ENCODE results near the gene SORCS2.

Gene SORCS2

DNA sequence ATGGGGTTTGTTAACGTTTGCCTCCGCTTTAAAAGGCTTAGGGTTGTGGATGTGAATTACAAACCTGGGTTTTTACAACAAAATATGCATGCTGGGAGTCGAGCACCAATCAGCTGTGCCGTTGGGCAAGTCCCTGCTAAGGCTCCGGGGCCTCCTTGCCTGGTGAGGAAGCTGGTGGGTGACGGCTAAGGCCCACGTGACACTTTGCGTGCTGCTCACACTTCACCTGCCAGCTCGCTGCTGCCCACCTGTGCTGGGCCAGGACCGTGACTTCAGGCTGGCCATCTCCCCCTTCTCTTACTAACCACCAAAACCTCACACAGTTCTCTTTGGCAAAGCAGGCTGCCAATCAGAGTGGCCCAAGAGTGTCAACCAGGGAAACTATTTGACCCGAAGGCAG lies 569.0 kb downstream of the SORCS2 start:
- no peak for DNase-seq

DNA sequence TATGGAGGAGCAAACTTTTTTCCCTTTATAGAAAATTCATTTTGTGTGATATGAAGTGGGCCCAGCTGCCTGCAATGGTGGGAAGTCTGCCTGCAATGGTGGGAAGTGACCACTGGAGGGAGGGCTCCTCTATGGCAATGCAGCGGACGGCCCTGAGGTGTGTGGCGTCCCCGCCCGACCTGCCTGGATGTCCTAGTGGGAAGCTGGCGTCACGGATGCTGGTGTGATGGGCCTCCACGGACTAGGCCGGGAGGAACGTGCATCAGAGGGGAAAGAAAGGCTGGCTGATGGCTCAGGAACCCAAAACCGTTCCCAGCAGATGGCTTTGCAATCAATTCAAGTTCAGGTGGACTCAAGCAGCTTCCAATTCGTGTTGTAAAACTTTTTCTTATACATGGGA lies 569.4 kb downstream of the SORCS2 start:
- no peak for DNase-seq

DNA sequence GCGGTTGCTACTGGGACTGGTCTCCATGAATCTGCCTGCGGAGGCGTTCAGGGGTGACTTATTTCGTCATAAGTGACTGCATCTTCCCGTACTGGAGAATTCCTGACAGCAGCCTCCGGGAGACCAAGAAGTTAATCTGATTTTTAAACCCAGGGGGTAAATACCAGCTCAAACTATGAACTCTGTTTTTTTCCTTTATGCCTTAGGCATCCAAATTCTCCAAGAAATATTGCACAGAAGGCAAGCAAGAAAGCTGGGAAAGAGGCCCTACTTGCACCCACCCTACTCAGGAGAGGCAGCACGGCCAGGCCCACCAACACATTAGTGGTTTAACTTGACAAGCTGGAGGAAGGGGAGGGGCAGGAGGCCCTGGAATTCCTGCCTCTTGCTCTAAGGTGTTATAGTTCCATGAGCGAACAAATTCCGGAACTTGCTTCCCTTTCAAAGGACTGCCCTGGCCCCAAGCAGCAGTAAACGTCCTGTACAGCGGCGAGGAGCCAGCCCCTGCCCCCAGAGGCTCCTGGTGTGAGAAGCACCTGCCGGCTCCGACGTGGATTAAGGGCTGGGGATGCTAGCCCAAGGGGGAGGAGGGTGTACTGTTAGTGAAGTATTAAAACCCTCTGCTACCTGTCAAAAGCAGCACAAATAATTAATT lies 570.2 kb downstream of the SORCS2 start:
- no peak for DNase-seq

DNA sequence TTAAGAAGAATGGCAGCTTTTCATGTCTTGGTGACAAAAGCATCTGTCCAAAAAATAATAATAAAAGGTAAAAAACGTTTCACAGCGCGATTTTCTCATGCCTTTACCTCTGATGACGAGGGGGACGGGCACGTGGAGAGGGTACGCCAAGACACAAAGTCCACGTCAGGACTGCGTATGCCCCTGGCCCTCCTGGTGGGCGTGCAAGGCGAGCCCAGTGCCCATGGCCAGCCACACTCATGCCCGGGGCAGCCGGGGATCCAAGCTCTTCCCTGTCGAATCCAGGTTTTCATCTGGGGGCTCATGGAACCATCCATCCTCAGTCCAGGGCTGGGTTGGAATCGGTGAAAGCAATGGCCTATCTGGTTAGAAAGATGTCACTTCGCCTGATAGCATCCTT lies 570.8 kb downstream of the SORCS2 start:
- no peak for DNase-seq

DNA sequence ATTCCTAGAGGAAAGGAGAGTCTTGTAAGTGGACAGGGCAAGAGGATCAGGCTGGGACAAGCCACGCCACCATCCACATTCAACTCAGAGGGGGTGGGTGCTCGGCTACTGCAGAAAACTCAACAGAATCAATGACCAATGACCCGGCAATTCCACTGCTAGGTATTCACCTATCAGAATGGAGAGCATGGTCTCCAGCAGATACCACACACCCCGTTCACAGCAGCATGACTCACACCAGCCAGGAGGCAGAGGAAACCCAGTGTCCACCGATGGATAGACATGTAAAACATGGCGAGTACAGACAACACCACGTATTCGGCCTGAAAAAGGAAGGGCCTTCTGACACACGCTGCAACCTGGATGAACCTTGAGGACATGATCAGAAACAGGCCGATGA lies 571.5 kb downstream of the SORCS2 start:
- no peak for DNase-seq

DNA sequence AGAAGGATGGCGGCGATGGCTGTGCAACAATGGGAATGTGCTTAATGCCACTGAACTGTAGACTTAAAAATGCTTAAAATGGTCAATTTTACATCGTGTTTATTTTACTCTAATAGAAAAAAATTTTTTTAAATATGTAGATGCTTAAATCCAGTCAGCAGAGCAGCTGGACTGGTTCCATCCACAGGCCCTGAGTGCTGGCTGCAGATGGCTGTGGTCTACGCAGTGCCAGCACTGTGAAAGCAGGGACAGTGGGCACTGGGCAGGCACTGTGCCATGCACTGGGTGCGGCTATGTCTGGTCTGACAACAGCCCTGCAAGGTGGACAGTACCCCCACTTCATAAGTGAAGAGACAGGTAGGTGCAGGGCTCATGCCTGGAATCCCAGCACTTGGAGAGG lies 572.1 kb downstream of the SORCS2 start:
- DNase-seq = no peak

DNA sequence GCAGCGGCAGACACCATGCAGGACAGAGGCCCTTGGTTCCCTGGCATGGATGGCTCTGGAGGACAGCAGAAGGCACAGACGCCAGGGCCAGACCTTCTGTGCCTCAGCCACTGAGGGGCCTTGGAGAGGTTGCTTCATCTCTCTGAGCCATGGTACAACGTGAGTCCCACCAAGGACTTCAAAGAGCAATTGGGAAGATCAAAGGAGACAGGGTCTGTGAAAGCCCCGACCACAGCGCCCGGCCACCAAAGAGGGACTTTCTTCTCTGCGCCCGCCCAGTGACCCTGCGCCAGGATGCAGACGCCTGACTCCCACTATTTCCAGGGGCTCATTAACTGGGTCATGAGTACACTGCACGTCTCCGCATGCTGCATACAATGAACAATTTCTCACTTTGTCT lies 573.3 kb downstream of the SORCS2 start:
- no peak for DNase-seq

DNA sequence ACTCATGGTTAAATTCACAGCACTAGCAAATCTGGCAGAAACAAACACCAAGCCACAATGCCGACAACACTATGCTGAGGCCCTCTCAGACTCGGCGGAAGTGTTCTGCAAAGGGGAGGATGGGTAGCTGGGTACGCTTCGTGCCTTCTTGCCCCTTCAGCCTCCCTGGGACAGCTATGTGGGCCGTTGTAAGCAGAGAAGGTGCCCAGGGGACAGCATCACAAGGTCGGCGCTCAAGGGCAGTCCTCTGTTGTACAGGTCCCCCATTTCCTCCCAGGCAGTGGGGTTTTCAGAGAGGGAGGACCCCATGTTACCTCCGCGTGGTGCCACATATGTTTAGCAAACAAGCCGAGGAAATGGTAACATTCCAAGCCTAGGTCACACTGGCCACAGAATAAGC lies 573.7 kb downstream of the SORCS2 start:
- DNase-seq = no peak

DNA sequence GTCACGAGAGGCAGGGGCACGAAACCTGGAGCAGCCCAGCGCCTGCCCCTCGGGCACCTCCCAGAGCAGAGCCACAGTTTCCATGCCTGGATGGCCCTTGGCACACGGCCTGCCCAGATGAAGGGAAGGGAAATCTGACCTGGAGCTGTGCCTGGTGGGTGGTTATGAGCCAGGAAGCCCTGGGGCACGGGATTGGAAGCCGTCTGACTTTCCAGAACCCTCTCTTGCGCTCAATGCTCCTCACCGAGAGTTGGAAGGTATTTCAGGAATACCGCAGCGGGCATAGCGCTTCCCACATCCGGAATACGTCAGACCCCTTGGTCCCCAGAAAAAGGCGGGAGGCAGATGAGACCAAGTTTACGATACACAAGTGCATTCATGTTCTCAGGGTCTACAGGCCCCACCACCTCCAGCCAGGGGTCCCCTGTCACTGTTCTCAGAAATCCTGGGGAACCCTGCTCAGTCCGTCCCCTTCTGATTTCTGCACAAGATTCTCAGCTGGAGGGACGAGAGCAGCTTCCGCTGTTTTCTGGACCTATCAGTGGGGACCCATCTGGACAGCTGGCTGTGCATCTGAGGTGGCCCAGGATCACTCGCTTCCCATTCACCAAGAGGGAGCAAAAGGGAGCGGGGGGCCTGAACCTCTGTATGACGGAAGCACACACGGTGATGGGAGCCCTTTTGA lies 574.5 kb downstream of the SORCS2 start:
- DNase-seq = no peak

DNA sequence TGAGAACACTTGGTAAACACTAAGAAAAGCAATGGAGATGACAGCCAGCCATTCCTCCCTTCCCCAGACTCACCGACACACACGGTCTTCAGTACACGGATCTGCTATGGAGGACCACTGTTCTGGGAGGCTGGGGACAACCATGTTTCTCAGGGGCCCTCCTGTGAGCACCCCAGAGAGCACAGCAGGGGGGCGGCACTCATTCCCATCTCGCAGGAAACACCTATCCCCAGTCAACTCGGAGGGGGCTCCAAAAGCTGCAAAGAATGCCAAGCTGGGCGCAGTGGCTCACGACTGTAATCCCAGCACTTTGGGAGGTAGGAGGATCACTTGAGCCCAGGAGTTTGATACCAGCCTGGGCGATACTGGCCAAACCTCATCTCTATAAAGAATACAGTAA lies 575.2 kb downstream of the SORCS2 start:
- DNase-seq = no peak

DNA sequence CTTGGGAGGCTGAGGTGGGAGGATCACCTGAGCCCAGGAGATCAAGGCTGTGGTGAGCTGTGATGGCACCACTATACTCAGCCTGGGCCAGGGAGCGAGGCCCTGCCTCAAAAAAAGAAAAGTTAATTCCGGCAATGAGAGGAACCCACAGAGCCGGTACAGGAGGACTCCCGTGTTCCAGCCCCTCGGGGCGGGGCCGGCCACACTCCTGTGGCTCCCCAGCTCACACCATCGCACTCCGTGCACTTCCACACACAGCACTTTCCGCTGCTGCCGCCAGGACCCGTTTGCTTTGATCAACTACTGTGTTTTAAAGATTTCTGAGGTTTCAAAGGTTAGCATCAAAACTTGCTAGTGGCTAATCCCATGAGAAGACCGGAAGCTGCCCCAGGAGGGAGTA lies 575.6 kb downstream of the SORCS2 start:
- DNase-seq = no peak

DNA sequence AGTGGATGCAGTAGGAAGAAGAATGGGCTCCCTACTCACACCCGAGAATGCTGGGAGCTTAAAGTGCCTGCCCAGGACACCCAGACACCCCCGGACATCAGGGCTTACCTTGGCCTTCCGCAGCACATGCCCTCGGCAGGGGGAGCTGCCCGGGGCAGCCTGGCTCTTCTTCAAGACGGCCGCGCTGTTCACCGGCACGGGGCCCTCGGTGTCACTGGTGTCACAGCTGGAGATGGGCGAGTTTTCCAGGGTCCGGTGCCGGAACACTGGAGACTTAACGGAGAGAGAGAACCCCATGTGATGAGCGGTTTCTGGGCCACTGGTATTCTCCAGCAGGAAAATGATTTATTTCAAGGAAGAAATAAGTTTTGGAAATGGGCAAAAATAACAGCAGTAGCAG lies 576.4 kb downstream of the SORCS2 start:
- no peak for DNase-seq

DNA sequence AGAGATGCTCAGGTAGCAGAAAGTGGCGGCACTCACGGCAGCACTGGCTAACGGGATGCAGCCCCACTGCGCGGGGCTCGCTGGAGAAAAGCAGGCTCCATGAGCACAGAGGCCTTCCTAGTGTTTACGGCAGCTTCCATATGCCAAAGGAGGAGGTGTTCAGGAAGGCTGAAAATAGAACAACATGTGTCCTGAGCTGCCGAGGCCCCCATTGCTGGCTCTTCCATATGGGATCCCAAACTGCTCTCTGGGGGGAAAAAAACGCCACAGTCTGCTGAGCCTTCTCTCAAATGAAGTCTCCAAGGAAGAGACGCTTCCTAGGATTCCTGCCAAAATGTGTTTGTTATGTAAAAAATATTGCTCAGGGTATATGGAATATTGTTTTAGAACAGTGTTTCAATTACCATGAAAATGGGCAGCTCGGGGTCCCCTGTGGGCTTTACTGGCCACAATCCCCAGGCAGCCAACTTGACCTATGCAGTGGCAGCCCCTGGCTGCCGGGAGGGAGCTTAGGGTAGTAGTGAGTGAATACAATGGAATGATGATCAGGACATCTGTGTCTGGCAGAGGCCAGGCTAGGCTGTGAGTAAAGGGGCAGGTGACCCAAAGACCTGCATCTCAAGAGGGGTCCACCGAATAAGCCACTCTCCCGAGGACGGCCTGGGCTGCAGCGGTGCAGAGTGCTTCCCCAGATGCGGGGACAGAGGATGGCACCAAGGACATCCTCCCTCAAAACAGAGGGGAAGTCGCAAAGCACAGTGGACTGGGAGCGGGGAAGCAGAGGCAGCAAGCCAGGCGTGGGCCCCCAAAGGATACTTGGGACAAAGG lies 577.3 kb downstream of the SORCS2 start:
- no peak for DNase-seq

DNA sequence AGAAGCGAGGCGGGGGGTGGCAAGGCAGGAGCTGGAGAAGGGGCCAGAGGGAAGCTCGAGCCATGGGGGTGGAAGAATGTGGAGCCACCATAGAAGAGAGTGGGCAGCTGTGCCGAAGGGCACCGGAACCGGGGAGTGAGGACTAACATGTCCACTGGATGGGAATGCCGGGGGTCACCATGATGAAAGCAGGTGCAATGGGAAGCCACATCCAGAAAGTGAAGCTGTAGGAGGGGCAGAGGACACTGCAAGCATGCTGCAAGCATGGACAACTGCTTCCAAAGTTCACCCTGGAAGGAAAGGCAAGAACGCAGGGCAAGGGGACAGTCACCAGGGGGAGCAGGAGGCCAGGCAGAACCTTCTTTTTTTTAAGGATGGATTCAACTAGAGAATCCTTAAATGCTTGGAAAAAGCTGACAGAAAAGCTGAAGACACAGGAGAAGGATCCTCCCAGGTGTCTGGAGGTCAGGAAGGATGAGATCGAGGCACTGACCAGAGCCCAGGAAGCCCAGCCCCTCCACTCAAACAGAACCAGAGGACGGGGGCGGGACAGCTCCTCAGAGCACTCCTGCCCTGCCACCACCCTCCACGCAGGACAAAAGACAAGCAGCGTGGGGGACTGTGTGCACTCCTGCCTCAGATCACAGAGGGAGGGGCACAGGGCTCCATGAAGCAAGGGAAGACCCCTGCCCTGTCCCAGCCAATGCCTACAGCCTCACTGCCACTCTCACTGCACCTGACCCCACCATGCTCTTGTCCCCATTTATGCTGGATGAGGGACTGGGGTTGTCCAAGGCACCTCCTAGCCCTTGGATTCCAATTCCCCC lies 578.1 kb downstream of the SORCS2 start:
- no peak for DNase-seq

DNA sequence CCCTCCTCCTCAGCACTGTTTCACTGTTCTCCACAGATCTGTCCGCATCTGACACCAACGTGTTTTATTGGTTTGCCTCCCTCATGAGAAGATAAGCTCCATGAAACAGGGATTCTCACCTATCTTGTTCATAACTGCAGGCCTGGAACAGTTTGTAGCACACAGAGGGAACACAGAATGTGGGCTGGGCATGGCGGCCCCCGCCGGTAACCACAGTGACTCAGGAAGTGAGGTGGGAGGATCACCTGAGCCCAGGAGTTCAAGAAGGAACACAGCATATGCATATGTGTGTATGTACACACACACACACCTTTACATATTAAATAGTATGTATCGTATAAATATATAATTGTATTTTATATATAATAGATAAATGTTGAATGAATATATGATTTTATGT lies 578.7 kb downstream of the SORCS2 start:
- DNase-seq = no peak

DNA sequence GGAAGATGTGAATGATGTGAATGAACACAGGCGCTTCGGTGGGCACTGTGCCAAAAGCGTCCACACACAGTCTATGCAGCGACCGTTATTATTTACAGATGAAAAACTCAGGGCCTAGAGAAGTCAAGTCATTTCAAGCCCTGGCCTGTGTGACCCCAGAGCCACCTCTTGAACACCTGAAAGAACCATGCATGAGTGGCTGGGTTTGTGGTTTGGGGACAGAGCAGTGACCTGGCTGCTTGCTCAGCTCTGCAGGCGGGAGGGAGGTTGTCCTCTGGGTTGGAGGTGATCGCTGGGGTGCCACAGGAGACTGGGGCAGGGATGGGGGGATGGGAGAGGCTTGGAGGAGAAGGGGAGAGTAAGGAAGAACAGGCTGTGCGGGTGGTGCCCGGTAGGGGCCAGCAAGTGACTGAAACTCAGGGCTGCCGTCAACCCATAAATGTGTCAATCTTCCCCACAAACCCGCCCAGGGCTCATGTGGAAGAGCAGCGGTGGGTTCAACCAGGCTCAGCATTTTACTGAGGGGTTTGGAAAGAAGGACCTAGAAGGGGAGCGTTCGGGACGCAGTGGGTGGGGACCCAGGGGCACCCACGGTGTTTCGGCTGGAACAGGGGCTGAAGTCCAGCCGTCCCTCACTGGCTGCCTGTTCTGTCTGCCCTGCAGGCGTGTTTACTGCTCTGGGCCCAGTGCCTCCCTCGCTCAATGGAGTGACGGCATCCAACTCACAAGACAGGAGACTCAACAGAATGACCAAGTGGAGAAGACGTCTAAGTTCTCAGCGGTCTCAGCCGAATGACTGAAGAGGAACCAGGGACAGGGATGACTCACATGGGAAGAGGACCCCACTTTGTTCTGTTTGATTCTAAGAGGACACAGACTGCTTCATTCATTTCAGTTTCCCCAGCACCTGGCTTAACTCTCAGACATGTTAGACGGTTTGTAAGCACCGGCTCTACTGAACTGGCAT lies 579.5 kb downstream of the SORCS2 start:
- no peak for DNase-seq

DNA sequence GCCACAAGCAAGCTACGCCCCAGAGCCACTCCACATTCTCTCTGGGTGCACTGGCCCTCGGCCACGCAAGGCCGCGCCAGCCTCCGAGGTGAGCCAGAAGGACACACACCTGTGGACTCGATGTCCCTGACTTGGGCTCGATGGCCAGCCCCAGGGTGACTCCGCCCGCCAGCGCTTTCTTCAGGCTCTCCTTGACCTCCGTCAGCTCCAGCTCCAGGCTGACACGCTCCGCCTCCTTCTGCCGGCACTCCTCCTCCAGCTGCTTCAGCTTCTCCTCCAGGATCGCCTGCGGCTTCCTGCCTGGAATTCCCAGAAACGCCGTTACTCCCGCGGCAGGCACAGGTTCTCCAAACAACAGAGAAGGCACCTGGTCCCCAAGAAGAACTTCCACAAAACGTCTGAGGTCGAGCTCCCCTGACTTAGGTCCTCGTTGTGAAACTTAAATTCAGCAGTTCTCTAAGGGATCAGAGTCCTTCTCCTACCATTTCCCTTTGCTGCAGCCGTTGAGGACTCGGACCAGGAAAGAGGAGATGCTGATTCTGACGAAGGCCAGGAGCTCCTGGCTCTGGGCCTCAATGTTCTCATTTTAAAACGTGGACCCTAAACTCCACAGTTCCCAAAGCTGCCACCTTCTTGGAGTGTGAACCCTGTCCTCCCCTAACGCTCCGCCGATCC lies 580.5 kb downstream of the SORCS2 start:
- no peak for DNase-seq

DNA sequence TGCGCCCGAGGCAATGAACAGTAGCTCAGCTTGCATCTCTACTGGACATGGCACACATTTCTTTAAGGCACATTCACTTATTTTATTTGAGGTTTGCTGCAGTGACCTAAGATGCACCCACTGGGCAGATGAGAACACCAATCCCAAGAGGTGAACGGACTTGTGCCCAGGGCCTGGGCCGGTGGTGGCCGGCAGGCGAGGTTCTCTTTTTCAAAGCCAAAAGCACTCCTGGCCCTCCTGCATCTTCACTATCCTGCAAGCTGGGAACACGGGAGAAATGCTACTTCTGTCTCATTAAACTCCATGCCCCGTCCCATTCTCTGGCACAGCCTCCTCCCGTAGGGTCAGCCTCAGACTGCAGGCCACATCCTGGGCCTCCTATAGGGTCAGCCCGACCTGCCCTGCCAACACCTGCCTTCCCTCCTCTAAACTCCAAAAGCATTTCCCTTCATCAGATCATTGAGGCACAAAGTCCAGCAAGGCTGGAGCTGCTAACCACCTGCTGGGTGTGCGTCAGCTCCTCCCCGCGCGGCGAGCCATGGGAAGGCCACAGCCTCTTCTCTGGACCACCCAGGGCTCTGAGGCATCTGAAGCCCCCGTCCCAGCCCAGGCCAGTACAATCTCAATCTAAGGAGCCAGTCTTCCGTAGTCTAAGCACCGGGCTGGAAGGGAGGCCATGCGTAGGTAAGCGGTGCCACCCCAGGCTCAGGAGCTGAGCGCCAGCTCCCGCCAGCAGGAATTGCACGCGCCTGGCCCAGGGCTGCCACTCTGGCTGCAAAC lies 581.3 kb downstream of the SORCS2 start:
- DNase-seq = no peak

DNA sequence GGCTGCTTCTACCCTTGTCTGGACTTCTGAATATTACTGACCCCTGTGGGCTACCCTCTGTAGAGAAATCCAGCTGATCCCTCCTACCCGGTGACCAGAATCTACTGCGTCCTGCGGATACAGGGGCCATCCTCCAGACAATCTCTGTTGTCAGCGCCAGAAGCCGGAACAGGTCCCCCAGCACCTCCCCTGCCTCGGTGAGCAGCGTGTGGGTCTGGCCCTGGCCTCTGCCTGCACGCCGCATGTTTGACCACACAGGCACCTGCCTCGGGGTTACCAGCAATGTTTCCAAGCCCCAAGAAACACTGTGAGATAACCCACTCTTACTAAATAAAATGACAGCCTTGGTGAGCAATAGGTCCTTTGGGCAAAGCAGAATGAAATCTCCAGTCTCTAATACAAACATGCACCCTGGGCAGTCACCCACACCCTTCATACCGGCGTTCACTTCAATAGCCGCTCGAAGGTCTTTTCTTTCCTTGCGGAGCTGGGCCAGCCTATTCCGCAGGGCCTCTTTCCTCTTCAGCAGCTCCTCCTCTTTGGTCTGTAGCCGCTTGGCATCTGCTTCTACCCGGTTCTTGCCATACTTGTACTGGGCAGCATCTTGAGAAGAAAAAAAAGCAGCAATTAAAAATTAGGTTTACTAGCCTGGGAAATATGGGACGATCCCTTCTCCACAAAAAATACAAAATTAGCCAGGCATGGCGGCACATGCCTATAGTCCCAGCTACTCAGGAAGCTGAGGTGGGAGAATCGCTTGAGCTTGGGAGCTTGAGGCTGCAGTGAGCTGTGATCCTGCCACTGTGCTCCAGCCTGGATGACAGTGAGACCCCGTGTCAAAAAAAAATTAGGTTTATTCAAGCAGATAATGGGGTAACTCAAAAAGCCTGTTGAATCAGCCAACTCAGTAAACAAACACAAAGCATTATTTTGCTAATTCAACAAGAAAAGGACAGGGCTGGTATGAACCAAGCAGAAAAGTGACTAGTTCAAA lies 582.3 kb downstream of the SORCS2 start:
- no peak for DNase-seq
